HCT116 (cell line): ENCODE results near the gene EMC10. TPM values are rescaled to one million over a fixed set of nuclear protein-coding genes. Genes with fewer than 3 reads are reported as not detected.

Experiments used
- ATAC-seq: fragments of 200-7000 bp; cut with Tn5 transposase; 2 replicates; pipeline ENCODE4 v1.9.1; 2020; ENCODE audit warnings: mild to moderate bottlenecking, moderate library complexity
- BruUV-seq: library from RNA; stranded (reverse); fragments of 400-500 nt; replicated peaks from 2 replicates; lab custom pipeline; 2021; lab: Mats Ljungman, UMichigan
- CTCF ChIA-PET: fragments of 300-600 bp; sonication (Branson Sonifier 250); formaldehyde crosslinking; loops from one replicate; lab custom pipeline; 2021; ENCODE audit warnings: antibody characterized with exemption; lab: Charles Lee
- POLR2A ChIA-PET: fragments of 300-600, 350-600 bp; sonication (Branson Sonifier 250); formaldehyde crosslinking; loops from one replicate; lab custom pipeline; 2021; ENCODE audit warnings: antibody characterized with exemption; lab: Charles Lee
- RAD21 ChIA-PET, 2 experiments: fragments of 300-600 bp; sonication (Branson Sonifier 250); formaldehyde crosslinking; loops; one replicate each; lab custom pipeline; 2023; ENCODE audit warnings: low total read pairs in 2 of 2; ENCODE audit not compliant: uncharacterized antibody in 2 of 2, unreplicated experiment in 2 of 2, low non-redundant PET in 1 of 2; lab: Charles Lee
- DNase-seq: peaks from one replicate; pipeline ENCODE4 v3.0.0-alpha.2; 2010; ENCODE audit warnings: low read depth, low spot score
- H2AFZ ChIP-seq: fragments of 200-600 bp; shearing (Covaris generic), sonication (generic); 2 replicates; pipeline ENCODE4 v1.6.1; 2017; ENCODE audit warnings: low read depth, mixed run types, mixed read lengths, antibody characterized with exemption, low read length; ENCODE audit not compliant: poor library complexity, severe bottlenecking
- H3K27ac ChIP-seq: 2 replicates; pipeline ENCODE4 v1.5.1; 2012; ENCODE audit warnings: low read depth, low read length
- H3K27me3 ChIP-seq: fragments of 200-600 bp; sonication (generic); 2 replicates; pipeline ENCODE4 v1.6.1; 2016; ENCODE audit warnings: mixed run types, low read length, mixed read lengths; ENCODE audit not compliant: insufficient read depth
- H3K36me3 ChIP-seq, 2 experiments: fragments of 200-500 bp in 1 of 2; fragments of 200-600 bp in 1 of 2; sonication (Bioruptor generic) in 1 of 2; sonication (generic) in 1 of 2; 2 replicates each; pipeline versions ENCODE4 v1.5.1 to v1.6.1; 2014 to 2016; ENCODE audit warnings: low read length in 2 of 2, inconsistent platforms in 1 of 2, mixed read lengths in 1 of 2, mixed run types in 1 of 2; ENCODE audit not compliant: insufficient read depth in 2 of 2, control insufficient read depth in 1 of 2
- H3K4me1 ChIP-seq, 2 experiments: fragments of 200-600 bp in 1 of 2; sonication (generic) in 1 of 2; 2 replicates each; pipeline versions ENCODE4 v1.5.1 to v1.6.1; 2012 to 2017; ENCODE audit warnings: low read length in 2 of 2, inconsistent platforms in 1 of 2, mild to moderate bottlenecking in 1 of 2, mixed read lengths in 1 of 2, mixed run types in 1 of 2, moderate library complexity in 1 of 2; ENCODE audit not compliant: insufficient read depth in 2 of 2, control insufficient read depth in 1 of 2
- H3K4me2 ChIP-seq: fragments of 200-600 bp; sonication (generic); 2 replicates; pipeline ENCODE4 v1.6.1; 2017; ENCODE audit warnings: mixed run types, low read length, mixed read lengths
- H3K4me3 ChIP-seq, 2 experiments: fragments of 200-600 bp in 1 of 2; sonication (generic) in 1 of 2; replicated peaks in 1 of 2; 2 replicates each; pipeline ENCODE4 v1.5.1; 2011 to 2016; ENCODE audit warnings: low read length in 2 of 2, control low read depth in 1 of 2, low read depth in 1 of 2, mild to moderate bottlenecking in 1 of 2, mixed read lengths in 1 of 2, mixed run types in 1 of 2
- H3K79me2 ChIP-seq: fragments of 200-600 bp; sonication (generic); 2 replicates; pipeline ENCODE4 v1.6.1; 2017; ENCODE audit warnings: mild to moderate bottlenecking, mixed run types, low read length, moderate library complexity, mixed read lengths; ENCODE audit not compliant: insufficient read depth
- H3K9ac ChIP-seq: fragments of 200-600 bp; sonication (generic); 2 replicates; pipeline ENCODE4 v1.6.1; 2016; ENCODE audit warnings: low read length, mixed read lengths
- H3K9me2 ChIP-seq: fragments of 200-600 bp; sonication (generic), shearing (Covaris generic); 2 replicates; pipeline ENCODE4 v1.6.1; 2017; ENCODE audit warnings: mixed run types, mild to moderate bottlenecking, moderate library complexity; ENCODE audit not compliant: insufficient read depth
- H3K9me3 ChIP-seq, 2 experiments: fragments of 200-500 bp in 1 of 2; fragments of 200-600 bp in 1 of 2; sonication (Bioruptor generic) in 1 of 2; sonication (generic) in 1 of 2; 2 replicates each; pipeline ENCODE4 v1.6.1; 2014 to 2017; ENCODE audit warnings: low read length in 2 of 2, mixed read lengths in 2 of 2, inconsistent platforms in 1 of 2, low read depth in 1 of 2, mild to moderate bottlenecking in 1 of 2, mixed run types in 1 of 2, moderate library complexity in 1 of 2; ENCODE audit not compliant: control insufficient read depth in 1 of 2, insufficient read depth in 1 of 2
- H4K20me1 ChIP-seq: fragments of 200-600 bp; sonication (generic), shearing (Covaris generic); 2 replicates; pipeline ENCODE4 v1.6.1; 2017; ENCODE audit warnings: mixed run types, mild to moderate bottlenecking, moderate library complexity; ENCODE audit not compliant: insufficient read depth
- ATF3 ChIP-seq: IDR thresholded peaks from 2 replicates; pipeline ENCODE4 v1.6.1; 2012
- CBX3 ChIP-seq: IDR thresholded peaks from 2 replicates; pipeline ENCODE4 v1.6.1; 2012; ENCODE audit warnings: low read depth
- CEBPB ChIP-seq: IDR thresholded peaks from 2 replicates; pipeline ENCODE4 v1.6.1; 2012; ENCODE audit warnings: low read depth
- EGR1 ChIP-seq: IDR thresholded peaks from 2 replicates; pipeline ENCODE4 v1.6.1; 2012; ENCODE audit warnings: low read depth
- ELF1 ChIP-seq: IDR thresholded peaks from 2 replicates; pipeline ENCODE4 v1.6.1; 2012; ENCODE audit warnings: low read depth, borderline replicate concordance
- EZH2 ChIP-seq: fragments of 200-600 bp; sonication (generic); IDR thresholded peaks from 2 replicates; pipeline ENCODE4 v1.6.1; 2017; ENCODE audit warnings: antibody characterized with exemption, mixed run types
- EZH2phosphoT487 ChIP-seq: fragments of 200-600 bp; IDR thresholded peaks from 2 replicates; pipeline ENCODE4 v1.6.1; 2018; ENCODE audit warnings: antibody characterized with exemption, borderline replicate concordance
- FOSL1 ChIP-seq: IDR thresholded peaks from 2 replicates; pipeline ENCODE4 v1.6.1; 2012; ENCODE audit warnings: low read depth
- JUND ChIP-seq: IDR thresholded peaks from 2 replicates; pipeline ENCODE4 v1.6.1; 2012
- MAX ChIP-seq: IDR thresholded peaks from 2 replicates; pipeline ENCODE4 v1.6.1; 2012
- POLR2A ChIP-seq: IDR thresholded peaks from 2 replicates; pipeline ENCODE4 v1.7.0; 2011; ENCODE audit warnings: borderline replicate concordance; ENCODE audit not compliant: insufficient read depth, insufficient read length; ENCODE audit errors: extremely low read depth
- POLR2AphosphoS5 ChIP-seq: IDR thresholded peaks from 2 replicates; pipeline ENCODE4 v1.6.1; 2011; ENCODE audit warnings: mild to moderate bottlenecking, low read depth, low read length, moderate library complexity
- RAD21 ChIP-seq: IDR thresholded peaks from 2 replicates; pipeline ENCODE4 v1.6.1; 2012; ENCODE audit warnings: low read depth, mild to moderate bottlenecking
- SP1 ChIP-seq: IDR thresholded peaks from 2 replicates; pipeline ENCODE4 v1.6.1; 2012; ENCODE audit warnings: low read depth
- SRF ChIP-seq: IDR thresholded peaks from 2 replicates; pipeline ENCODE4 v1.6.1; 2012; ENCODE audit warnings: low read depth
- YY1 ChIP-seq: IDR thresholded peaks from 2 replicates; pipeline ENCODE4 v1.6.1; 2011; ENCODE audit warnings: low read length, low read depth, moderate library complexity, mild to moderate bottlenecking; ENCODE audit not compliant: insufficient replicate concordance; ENCODE audit errors: extremely low read depth
- ZFX ChIP-seq: fragments of 450-650 bp; IDR thresholded peaks from 2 replicates; pipeline ENCODE4 v1.6.1; 2017
- intact Hi-C: fragments of 100-400 bp; cut with micrococcal nuclease; formaldehyde crosslinking; loops from 2 replicates; pipeline ENCODE4 v1.10.0; 2022
- total RNA-seq: library from RNA; stranded (reverse); gene quantifications from one replicate; pipeline ENCODE4 v1.2.1, GENCODE V29; 2021; ENCODE audit not compliant: unreplicated experiment

The EMC10 gene
- total RNA-seq, 1 experiment from 2014 or later = 92.4 TPM

- H3K27ac ChIP-seq = no peak overlapping the region
- peaks cover 6 to 21% of the 10 kb centered on the region in 2 experiments for H3K4me1 ChIP-seq
- no peaks in the 10 kb centered on the region for H3K36me3 ChIP-seq
- DNase-seq (no peak), ATAC-seq (no peak)
- no peak overlapping the region for H3K9ac ChIP-seq
- no peaks in the 10 kb centered on the region for H3K9me2 ChIP-seq
- H3K79me2 ChIP-seq = no peaks in the 10 kb centered on the region
- no peak for TF ChIP-seq YY1
- no peak for TF ChIP-seq ZFX
- no peak for TF ChIP-seq EZH2phosphoT487
- TF ChIP-seq POLR2AphosphoS5 = no peak
- no peak for TF ChIP-seq CBX3
- TF ChIP-seq ATF3 = no peak
- TF ChIP-seq FOSL1 = no peak
- no peak for TF ChIP-seq MAX
- no peak for TF ChIP-seq SP1
- TF ChIP-seq POLR2A = no peak
- H4K20me1 ChIP-seq = no peaks in the 10 kb centered on the region
- ChIA-PET POLR2A (interaction anchor here (0.6 kb wide), 1 partner anchor 290 kb away, joined by 3 read pairs; no protein-coding TSS in a partner anchor), CTCF (no interaction called here), RAD21 (no interaction called here)
- H3K4me2 ChIP-seq = no peak overlapping the region
- H2AFZ ChIP-seq = no peak overlapping the region
- H3K9me3 ChIP-seq = no peaks in the 10 kb centered on the region
- no TSS peak for BruUV-seq
- no peak overlapping the region for H3K4me3 ChIP-seq
- no peaks in the 10 kb centered on the region for H3K27me3 ChIP-seq
- intact Hi-C loops = no loop called here
These were observed 41.1 kb upstream of the EMC10 start for GRCh38 chr19:50435221-50435620.

GRCh38 chr19:50435627-50436026 is 40.7 kb upstream of the EMC10 start:
- no peaks in the 10 kb centered on the region for H3K27me3 ChIP-seq
- peaks cover 6 to 21% of the 10 kb centered on the region in 2 experiments for H3K4me1 ChIP-seq
- no peaks in the 10 kb centered on the region for H4K20me1 ChIP-seq
- TF ChIP-seq ATF3 (no peak), JUND (no peak), SRF (no peak), CBX3 (no peak), RAD21 (no peak), EGR1 (no peak), CEBPB (no peak), SP1 (no peak), POLR2A (no peak), ELF1 (no peak), FOSL1 (no peak), EZH2 (no peak)
- H3K9ac ChIP-seq = no peak overlapping the region
- DNase-seq (no peak), ATAC-seq (no peak)
- no peaks in the 10 kb centered on the region for H3K79me2 ChIP-seq
- ChIA-PET POLR2A (no interaction called here), RAD21 (no interaction called here), CTCF (no interaction called here)
- no peaks in the 10 kb centered on the region for H3K36me3 ChIP-seq
- no TSS peak for BruUV-seq
- no peak overlapping the region for H3K4me3 ChIP-seq
- H3K27ac ChIP-seq = no peak overlapping the region
- intact Hi-C loops = no loop called here
- no peaks in the 10 kb centered on the region for H3K9me2 ChIP-seq
- H3K9me3 ChIP-seq = no peaks in the 10 kb centered on the region
- no peak overlapping the region for H2AFZ ChIP-seq
- H3K4me2 ChIP-seq = no peak overlapping the region
